ENCODE measurements around the gene LRRC74A.

Gene LRRC74A

GRCh38 chr14:76872796-76873432 lies 46.7 kb downstream of the LRRC74A start:
- no peak overlapping the region for H3K4me3 ChIP-seq (ENCODE audit: low read depth, low read length)
- no peak for DNase-seq (ENCODE audit: low read depth)
- peak; percentile 83 for TF ChIP-seq CTCF (IDR thresholded peaks at IDR 0.05; ENCODE audit: control insufficient read depth, extremely low read depth, insufficient read depth)

- no peak for TF ChIP-seq CTCF (IDR thresholded peaks at IDR 0.05; ENCODE audit: control insufficient read depth, extremely low read depth, insufficient read depth)
- no peak for DNase-seq (ENCODE audit: low read depth)
- H3K4me3 ChIP-seq (ENCODE audit: low read depth, low read length), result no peak overlapping the region
These were observed 48.5 kb downstream of the LRRC74A start for GRCh38 chr14:76874734-76875133.

GRCh38 chr14:76876076-76876475 lies 49.9 kb downstream of the LRRC74A start:
- TF ChIP-seq CTCF (IDR thresholded peaks at IDR 0.05; ENCODE audit: control insufficient read depth, extremely low read depth, insufficient read depth), result peak; percentile 97
- no peak overlapping the region for H3K4me3 ChIP-seq (ENCODE audit: low read depth, low read length)
- DNase-seq (ENCODE audit: low read depth), result peak; percentile 26

- H3K4me3 ChIP-seq (ENCODE audit: low read depth, low read length), result no peak overlapping the region
- TF ChIP-seq CTCF (IDR thresholded peaks at IDR 0.05; ENCODE audit: control insufficient read depth, extremely low read depth, insufficient read depth), result no peak
- DNase-seq (ENCODE audit: low read depth), result no peak
These were observed 51.7 kb downstream of the LRRC74A start for GRCh38 chr14:76877871-76878270.

GRCh38 chr14:76880449-76880848 lies 54.2 kb downstream of the LRRC74A start:
- DNase-seq (ENCODE audit: low read depth), result no peak
- TF ChIP-seq CTCF (IDR thresholded peaks at IDR 0.05; ENCODE audit: control insufficient read depth, extremely low read depth, insufficient read depth), result no peak
- no peak overlapping the region for H3K4me3 ChIP-seq (ENCODE audit: low read depth, low read length)

GRCh38 chr14:76881348-76881747 lies 55.1 kb downstream of the LRRC74A start:
- H3K4me3 ChIP-seq (ENCODE audit: low read depth, low read length), result no peak overlapping the region
- DNase-seq (ENCODE audit: low read depth), result no peak
- TF ChIP-seq CTCF (IDR thresholded peaks at IDR 0.05; ENCODE audit: control insufficient read depth, extremely low read depth, insufficient read depth), result no peak

- DNase-seq (ENCODE audit: low read depth), result no peak
- no peak overlapping the region for H3K4me3 ChIP-seq (ENCODE audit: low read depth, low read length)
- no peak for TF ChIP-seq CTCF (IDR thresholded peaks at IDR 0.05; ENCODE audit: control insufficient read depth, extremely low read depth, insufficient read depth)
These were observed 56.4 kb downstream of the LRRC74A start for GRCh38 chr14:76882651-76883050.

All from LNCaP clone FGC (cell line).